Spinal cord (tissue), 10 donors: Measurements from ENCODE around the gene CRACDL. TPM values are rescaled to one million over a fixed set of nuclear protein-coding genes. Genes with fewer than 3 reads are reported as not detected.
"Not testable (repeated sequence)": the region's sequence is repeated elsewhere in the genome, so short reads cannot be mapped to it uniquely, and the experiment has no call there.

Experiments used
- DNase-seq, 6 donors: peaks; one replicate each; pipeline versions ENCODE4 v3.0.0 to v3.0.0-alpha.2; 2013 to 2015; ENCODE audit warnings: low spot score in 6 of 6, low read depth in 4 of 6
- H3K27ac ChIP-seq: one replicate; pipeline ENCODE4 v1.5.1; 2013; ENCODE audit warnings: low read depth, low read length, control low read depth
- H3K27me3 ChIP-seq: one replicate; pipeline ENCODE4 v1.6.1; 2013; ENCODE audit warnings: low read length; ENCODE audit not compliant: control insufficient read depth, insufficient read depth
- H3K36me3 ChIP-seq: one replicate; pipeline ENCODE4 v1.6.1; 2013; ENCODE audit warnings: low read length; ENCODE audit not compliant: control insufficient read depth, insufficient read depth
- H3K4me1 ChIP-seq: one replicate; pipeline ENCODE4 v1.6.1; 2013; ENCODE audit warnings: low read length; ENCODE audit not compliant: control insufficient read depth, insufficient read depth
- H3K4me3 ChIP-seq: one replicate; pipeline ENCODE4 v1.5.1; 2013; ENCODE audit warnings: low read depth, low read length, control low read depth
- H3K9me3 ChIP-seq: one replicate; pipeline ENCODE4 v1.6.1; 2013; ENCODE audit warnings: low read length; ENCODE audit not compliant: control insufficient read depth, insufficient read depth
- WGBS: methylation state at CpG from one replicate; pipeline ENCODE4 v1.1.5; 2013; ENCODE audit warnings: missing lambda C conversion rate; ENCODE audit not compliant: insufficient coverage; 5-methylcytosine and 5-hydroxymethylcytosine counted together
- polyA plus RNA-seq, 2 donors: library from polyadenylated mRNA; unstranded; fragments of 120-200 nt; gene quantifications; one replicate each; pipeline ENCODE4 v1.2.1, GENCODE V29; 2013; ENCODE audit not compliant: insufficient read length in 2 of 2
- total RNA-seq, 2 donors: library from RNA; depleted of rRNA in 1 of 2; stranded (reverse); fragments of 120-200 nt in 1 of 2; fragments of >200 nt in 1 of 2; gene quantifications; one replicate each; pipeline versions ENCODE4 v1.2.3 to v1.2.4, GENCODE V29; 2013 to 2014
- donor health status: healthy.

Gene CRACDL
- total and polyA plus RNA-seq, 4 donors: 1.9 to 3.9 (median 2.4) TPM

- H3K27ac ChIP-seq: no peak overlapping the region
- peaks cover 6% of the 10 kb centered on the region for H3K4me1 ChIP-seq
- H3K27me3 ChIP-seq: no peaks in the 10 kb centered on the region
- WGBS: 89% methylated on average over 7 of the region's 8 CpGs
- no peak for DNase-seq
- no peaks in the 10 kb centered on the region for H3K9me3 ChIP-seq
- H3K4me3 ChIP-seq: no peak overlapping the region
- no peaks in the 10 kb centered on the region for H3K36me3 ChIP-seq
These were observed 35.3 kb downstream of the CRACDL start for GRCh38 chr2:98900721-98901120.

DNA sequence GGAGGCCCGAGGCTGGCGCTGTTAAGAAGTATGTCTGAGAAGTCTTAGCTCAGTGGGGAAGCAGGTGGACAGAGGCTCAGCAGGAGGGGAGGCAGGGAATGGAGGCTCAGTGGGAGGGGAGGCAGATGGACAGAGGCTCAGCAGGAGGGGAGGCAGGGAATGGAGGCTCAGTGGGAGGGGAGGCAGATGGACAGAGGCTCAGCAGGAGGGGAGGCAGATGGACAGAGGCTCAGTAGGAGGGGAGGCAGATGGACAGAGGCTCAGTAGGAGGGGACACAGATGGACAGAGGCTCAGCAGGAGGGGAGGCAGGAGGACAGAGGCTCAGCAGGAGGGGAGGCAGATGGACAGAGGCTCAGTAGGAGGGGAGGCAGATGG is 36.3 kb downstream of the CRACDL start:
- not testable (repeated sequence) for H3K9me3 ChIP-seq, H3K4me3 ChIP-seq, H3K4me1 ChIP-seq, H3K36me3 ChIP-seq, H3K27me3 ChIP-seq, DNase-seq, H3K27ac ChIP-seq
- WGBS: 90% methylated on average over 2 of the region's 2 CpGs

DNA sequence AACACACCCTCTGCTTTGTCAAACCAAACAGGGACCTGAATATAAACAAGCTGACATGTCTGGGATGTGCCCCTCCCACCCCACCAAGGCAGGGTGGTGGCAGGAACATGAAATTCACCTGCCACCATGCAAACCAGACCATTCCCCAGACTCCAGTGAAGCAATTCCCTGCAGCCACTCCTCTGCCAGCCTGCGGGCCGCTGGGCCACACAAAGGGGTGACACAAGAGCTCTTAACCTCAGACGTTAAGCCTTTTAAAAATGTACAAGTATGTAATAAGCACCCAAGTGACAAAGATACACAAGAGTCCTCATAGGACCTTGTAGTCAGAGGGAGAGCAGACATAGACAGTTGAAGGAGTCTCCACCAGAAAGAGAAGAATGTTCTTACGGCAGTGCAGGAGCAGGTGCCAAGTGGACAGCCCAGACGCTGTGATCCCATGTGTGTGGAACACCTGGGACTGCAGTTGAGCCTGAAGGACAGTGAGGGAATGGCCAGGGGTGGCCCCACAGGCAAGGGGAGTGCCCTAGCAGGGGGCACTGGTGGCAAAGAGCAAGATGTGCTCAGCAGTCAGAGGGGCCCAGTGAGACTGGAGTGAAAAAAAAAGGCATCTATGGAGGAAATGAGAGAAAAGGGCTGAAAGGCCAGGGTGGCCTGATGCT is 36.9 kb downstream of the CRACDL start:
- no peak overlapping the region for H3K4me3 ChIP-seq
- H3K27ac ChIP-seq: no peak overlapping the region
- WGBS: 81% methylated on average over 2 of the region's 5 CpGs
- peaks cover 6% of the 10 kb centered on the region for H3K4me1 ChIP-seq
- H3K27me3 ChIP-seq: no peaks in the 10 kb centered on the region
- H3K9me3 ChIP-seq: no peaks in the 10 kb centered on the region
- no peak for DNase-seq
- no peaks in the 10 kb centered on the region for H3K36me3 ChIP-seq

DNA sequence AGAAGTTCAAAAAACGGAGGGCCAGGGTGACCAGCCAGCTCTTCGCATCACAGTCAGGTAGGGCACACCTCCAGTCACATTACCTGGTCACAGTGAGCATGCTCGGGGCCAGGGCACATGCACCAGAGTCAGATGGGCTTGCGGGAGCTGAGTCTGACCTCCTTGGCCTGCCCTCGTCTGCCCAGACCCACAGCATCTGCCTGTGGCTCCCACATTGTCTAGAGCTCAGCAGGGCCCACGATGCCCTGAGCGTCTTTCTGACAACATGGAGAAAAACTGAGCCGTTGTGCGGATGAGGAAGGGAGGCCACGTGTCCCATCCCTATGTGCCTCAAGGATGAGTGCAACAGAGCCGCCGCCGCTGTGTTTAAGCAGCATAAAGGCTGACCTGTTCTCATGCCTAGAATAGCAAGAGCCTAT is 37.6 kb downstream of the CRACDL start:
- no peak overlapping the region for H3K27ac ChIP-seq
- H3K36me3 ChIP-seq: no peaks in the 10 kb centered on the region
- H3K4me3 ChIP-seq: no peak overlapping the region
- no peak for DNase-seq
- WGBS: 60% methylated on average over 9 of the region's 13 CpGs
- H3K4me1 ChIP-seq: peaks cover 6% of the 10 kb centered on the region
- H3K27me3 ChIP-seq: no peaks in the 10 kb centered on the region
- H3K9me3 ChIP-seq: no peaks in the 10 kb centered on the region

DNA sequence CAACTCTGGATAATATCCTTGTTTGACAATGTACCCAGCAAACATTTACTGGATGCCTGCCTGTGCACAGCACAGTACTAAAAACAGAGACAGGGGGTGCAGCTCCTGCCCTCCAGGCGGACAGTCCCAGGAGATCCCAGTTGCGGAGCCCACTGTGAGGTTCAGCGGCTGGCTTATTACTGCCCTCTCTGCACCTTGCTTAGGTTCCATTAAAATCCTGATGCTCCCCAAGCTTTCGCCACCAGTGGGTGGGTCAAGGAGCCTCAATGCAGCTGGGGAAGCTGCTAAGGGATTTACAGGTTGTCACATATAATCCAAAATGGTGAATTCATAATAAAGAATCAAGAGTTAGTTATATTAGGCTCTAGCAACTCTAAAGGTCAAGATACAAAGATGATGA is 38.3 kb downstream of the CRACDL start:
- H3K27ac ChIP-seq: no peak overlapping the region
- no peaks in the 10 kb centered on the region for H3K27me3 ChIP-seq
- no peak for DNase-seq
- H3K4me1 ChIP-seq: peaks cover 6% of the 10 kb centered on the region
- 88% methylated on average over 3 of the region's 4 CpGs for WGBS
- no peaks in the 10 kb centered on the region for H3K36me3 ChIP-seq
- no peaks in the 10 kb centered on the region for H3K9me3 ChIP-seq
- no peak overlapping the region for H3K4me3 ChIP-seq

DNA sequence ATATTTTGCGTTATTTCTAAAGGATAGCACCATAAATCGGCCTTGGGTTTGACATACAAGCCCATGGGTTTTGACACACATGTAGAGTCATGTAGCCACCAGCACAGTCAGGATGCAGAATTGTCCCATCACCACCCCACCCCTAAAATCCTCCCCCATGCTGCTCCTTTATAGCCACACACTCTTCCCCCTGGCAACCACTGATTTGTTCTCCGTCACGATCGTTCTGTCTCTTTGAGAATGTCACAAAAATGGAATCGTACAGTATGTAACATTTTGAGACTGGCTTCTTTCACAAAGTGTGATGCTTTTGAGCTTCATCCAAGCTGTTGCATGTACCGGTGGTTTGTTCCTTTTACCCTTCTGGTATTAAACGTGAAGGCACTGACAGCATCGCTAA is 39.1 kb downstream of the CRACDL start:
- H3K4me3 ChIP-seq: no peak overlapping the region
- WGBS: 100% methylated on average over 5 of the region's 9 CpGs
- H3K9me3 ChIP-seq: no peaks in the 10 kb centered on the region
- no peak overlapping the region for H3K27ac ChIP-seq
- DNase-seq: no peak
- H3K27me3 ChIP-seq: no peaks in the 10 kb centered on the region
- no peaks in the 10 kb centered on the region for H3K36me3 ChIP-seq
- H3K4me1 ChIP-seq: peaks cover 6% of the 10 kb centered on the region

DNA sequence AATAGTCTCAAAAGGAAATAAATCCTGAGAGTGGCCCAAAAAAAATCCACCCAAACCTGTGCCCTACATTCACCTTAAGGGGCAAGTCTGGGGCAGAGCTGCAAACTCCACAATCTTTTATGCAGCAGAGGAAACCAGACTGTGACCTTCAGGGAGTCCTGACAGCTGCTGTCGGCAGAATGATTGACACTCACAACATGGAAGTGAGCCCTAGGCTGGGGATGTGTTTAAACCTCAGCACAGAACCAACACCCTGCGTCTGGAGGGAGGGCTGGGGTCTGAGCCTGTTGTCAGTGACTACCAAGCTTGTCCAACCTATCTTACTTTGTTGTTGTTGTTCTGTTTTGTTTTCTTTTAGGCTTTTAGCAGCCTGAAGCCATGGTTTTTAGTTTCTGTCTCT is 39.6 kb downstream of the CRACDL start:
- no peak for DNase-seq
- no peaks in the 10 kb centered on the region for H3K36me3 ChIP-seq
- no peak overlapping the region for H3K27ac ChIP-seq
- no CpG with 5 or more reads among the region's 2 CpGs for WGBS
- no peak overlapping the region for H3K4me3 ChIP-seq
- no peaks in the 10 kb centered on the region for H3K9me3 ChIP-seq
- no peaks in the 10 kb centered on the region for H3K27me3 ChIP-seq
- peaks cover 6% of the 10 kb centered on the region for H3K4me1 ChIP-seq

DNA sequence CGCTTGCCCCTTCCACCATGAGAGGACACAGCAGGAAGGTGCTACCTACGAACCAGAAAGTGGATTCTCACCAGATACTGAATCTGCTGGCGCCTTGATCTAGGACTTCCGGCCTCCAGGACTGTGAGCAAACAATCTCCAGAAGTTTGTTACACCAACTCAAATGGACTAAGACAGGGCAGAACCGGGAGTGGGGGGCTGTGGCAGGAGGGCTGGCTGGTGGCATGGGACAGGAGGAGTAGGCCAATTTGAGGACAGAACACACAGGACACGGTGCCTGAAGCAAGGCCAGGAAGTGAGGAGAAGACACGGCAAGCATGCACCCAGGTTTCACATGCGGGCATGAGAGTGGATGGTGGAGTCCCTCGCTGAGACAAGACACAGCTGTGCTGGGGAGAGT is 40.1 kb downstream of the CRACDL start:
- H3K4me3 ChIP-seq: no peak overlapping the region
- 96% methylated on average over 8 of the region's 9 CpGs for WGBS
- DNase-seq: no peak
- no peaks in the 10 kb centered on the region for H3K9me3 ChIP-seq
- H3K27me3 ChIP-seq: no peaks in the 10 kb centered on the region
- peaks cover 6% of the 10 kb centered on the region for H3K4me1 ChIP-seq
- H3K27ac ChIP-seq: no peak overlapping the region
- no peaks in the 10 kb centered on the region for H3K36me3 ChIP-seq

GRCh38 chr2:98895221-98895620 is 40.8 kb downstream of the CRACDL start:
- no peak overlapping the region for H3K27ac ChIP-seq
- peaks cover 6% of the 10 kb centered on the region for H3K4me1 ChIP-seq
- no peak for DNase-seq
- H3K9me3 ChIP-seq: no peaks in the 10 kb centered on the region
- no peaks in the 10 kb centered on the region for H3K36me3 ChIP-seq
- no peak overlapping the region for H3K4me3 ChIP-seq
- H3K27me3 ChIP-seq: no peaks in the 10 kb centered on the region
- WGBS: 99% methylated on average over 7 of the region's 7 CpGs

DNA sequence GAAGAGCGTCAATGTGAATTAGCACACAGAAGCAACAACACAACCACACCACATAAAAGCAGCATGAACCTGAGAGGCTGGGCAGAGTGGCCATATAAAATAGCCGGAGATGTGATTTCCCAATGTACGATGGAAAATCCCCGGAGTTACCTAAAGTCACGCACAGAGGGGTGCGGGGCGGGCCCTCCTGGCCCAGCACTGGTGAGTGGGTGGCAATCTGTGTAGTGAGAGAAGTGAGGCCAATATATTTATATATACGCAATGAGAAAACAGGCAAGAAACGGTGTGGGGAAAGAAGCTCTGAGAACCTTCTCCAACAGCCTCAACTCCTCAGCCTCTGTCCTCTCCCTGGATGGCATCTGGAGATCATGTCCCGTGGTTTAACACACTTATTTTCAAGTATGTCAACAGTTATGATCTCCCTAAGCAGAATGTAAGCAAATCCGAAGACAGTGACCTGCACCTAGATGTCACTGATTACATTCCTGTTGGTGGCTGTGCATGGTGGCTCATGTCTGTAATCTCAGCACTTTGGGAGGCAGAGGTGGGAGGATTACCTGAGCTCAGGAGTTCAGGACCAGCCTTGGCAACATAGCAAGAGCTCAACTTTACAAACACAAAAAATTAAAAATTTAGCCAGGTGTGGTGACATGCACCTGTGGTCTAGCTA is 41.6 kb downstream of the CRACDL start:
- 98% methylated on average over 7 of the region's 11 CpGs for WGBS
- Histone ChIP-seq H3K4me1 (peaks cover 6% of the 10 kb centered on the region), H3K27me3 (no peaks in the 10 kb centered on the region), H3K4me3 (no peak overlapping the region), H3K36me3 (no peaks in the 10 kb centered on the region), H3K9me3 (no peaks in the 10 kb centered on the region), H3K27ac (no peak overlapping the region)
- no peak for DNase-seq
